HAP-1 (cell line): ENCODE results near the gene GAGE12D.
"Not testable (repeated sequence)": the region's sequence is repeated elsewhere in the genome, so short reads cannot be mapped to it uniquely, and the experiment has no call there.

Experiments
- DNase-seq, 2 experiments: peaks; one replicate each; pipeline ENCODE4 v3.0.0-alpha.2; 2016 to 2020; ENCODE audit warnings: low spot score in 2 of 2
- H3K27me3 ChIP-seq: fragments of 250-450 bp; sonication (Bioruptor Pico); 2 replicates; pipeline ENCODE4 v1.5.1; 2020; ENCODE audit warnings: low read depth, mild to moderate bottlenecking, moderate library complexity
- H3K36me3 ChIP-seq: fragments of 250-450 bp; sonication (Bioruptor Pico); replicated peaks from 2 replicates; pipeline ENCODE4 v1.5.1; 2020; ENCODE audit warnings: mild to moderate bottlenecking
- H3K4me1 ChIP-seq: fragments of 250-450 bp; sonication (Bioruptor Pico); 2 replicates; pipeline ENCODE4 v1.5.1; 2020; ENCODE audit warnings: mild to moderate bottlenecking
- H3K4me3 ChIP-seq: fragments of 250-450 bp; sonication (Bioruptor Pico); 2 replicates; pipeline ENCODE4 v1.5.1; 2020; ENCODE audit warnings: mild to moderate bottlenecking, moderate library complexity
- H3K9me3 ChIP-seq: fragments of 250-450 bp; sonication (Bioruptor Pico); 2 replicates; pipeline ENCODE4 v1.5.1; 2020; ENCODE audit warnings: mild to moderate bottlenecking, moderate library complexity
- in situ Hi-C: fragments of 300-500 bp; cut with MboI; formaldehyde crosslinking; loops from 3 replicates; pipeline ENCODE4 v1.14.3; 2020; ENCODE audit warnings: low sequenced_read_pairs, inconsistent platforms, mixed read lengths

Gene GAGE12D, protein sequence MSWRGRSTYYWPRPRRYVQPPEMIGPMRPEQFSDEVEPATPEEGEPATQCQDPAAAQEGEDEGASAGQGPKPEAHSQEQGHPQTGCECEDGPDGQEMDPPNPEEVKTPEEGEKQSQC

DNA sequence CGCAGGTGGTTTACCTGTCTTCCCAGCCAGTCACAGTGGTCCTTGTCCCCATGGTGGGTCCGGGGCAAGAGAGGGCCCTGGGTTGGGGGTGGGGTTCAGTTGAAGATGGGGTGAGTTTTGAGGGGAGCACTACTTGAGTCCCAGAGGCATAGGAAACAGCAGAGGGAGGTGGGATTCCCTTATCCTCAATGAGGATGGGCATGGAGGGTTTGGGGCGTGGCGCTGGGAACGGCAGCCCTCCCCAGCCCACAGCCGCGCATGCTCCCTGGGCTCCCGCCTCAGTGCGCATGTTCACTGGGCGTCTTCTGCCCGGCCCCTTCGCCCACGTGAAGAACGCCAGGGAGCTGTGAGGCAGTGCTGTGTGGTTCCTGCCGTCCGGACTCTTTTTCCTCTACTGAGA is at the start of gene GAGE12D:
GAGE12D (plus strand) TSS at position 301 of the 400 bp plus-strand sequence. CDS start 1,155 bp downstream, outside the sequence.
- in situ Hi-C loops, DNase-seq, H3K4me1 ChIP-seq, H3K27me3 ChIP-seq, H3K9me3 ChIP-seq, H3K36me3 ChIP-seq, H3K4me3 ChIP-seq: not testable (repeated sequence)

DNA sequence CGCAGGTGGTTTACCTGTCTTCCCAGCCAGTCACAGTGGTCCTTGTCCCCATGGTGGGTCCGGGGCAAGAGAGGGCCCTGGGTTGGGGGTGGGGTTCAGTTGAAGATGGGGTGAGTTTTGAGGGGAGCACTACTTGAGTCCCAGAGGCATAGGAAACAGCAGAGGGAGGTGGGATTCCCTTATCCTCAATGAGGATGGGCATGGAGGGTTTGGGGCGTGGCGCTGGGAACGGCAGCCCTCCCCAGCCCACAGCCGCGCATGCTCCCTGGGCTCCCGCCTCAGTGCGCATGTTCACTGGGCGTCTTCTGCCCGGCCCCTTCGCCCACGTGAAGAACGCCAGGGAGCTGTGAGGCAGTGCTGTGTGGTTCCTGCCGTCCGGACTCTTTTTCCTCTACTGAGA is 9.7 kb upstream of the GAGE12D start, which contains the start of gene GAGE12C:
GAGE12C (plus strand) TSS at position 301 of the 400 bp plus-strand sequence. CDS start 1,155 bp downstream, outside the sequence.
- H3K4me1 ChIP-seq, in situ Hi-C loops, H3K27me3 ChIP-seq, H3K36me3 ChIP-seq, H3K9me3 ChIP-seq, DNase-seq, H3K4me3 ChIP-seq: not testable (repeated sequence)

DNA sequence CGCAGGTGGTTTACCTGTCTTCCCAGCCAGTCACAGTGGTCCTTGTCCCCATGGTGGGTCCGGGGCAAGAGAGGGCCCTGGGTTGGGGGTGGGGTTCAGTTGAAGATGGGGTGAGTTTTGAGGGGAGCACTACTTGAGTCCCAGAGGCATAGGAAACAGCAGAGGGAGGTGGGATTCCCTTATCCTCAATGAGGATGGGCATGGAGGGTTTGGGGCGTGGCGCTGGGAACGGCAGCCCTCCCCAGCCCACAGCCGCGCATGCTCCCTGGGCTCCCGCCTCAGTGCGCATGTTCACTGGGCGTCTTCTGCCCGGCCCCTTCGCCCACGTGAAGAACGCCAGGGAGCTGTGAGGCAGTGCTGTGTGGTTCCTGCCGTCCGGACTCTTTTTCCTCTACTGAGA is 9.5 kb downstream of the GAGE12D start, which contains the start of gene GAGE12E:
GAGE12E (plus strand) TSS at position 301 of the 400 bp plus-strand sequence. CDS start 1,155 bp downstream, outside the sequence.
- H3K4me3 ChIP-seq, in situ Hi-C loops, H3K9me3 ChIP-seq, DNase-seq, H3K36me3 ChIP-seq, H3K27me3 ChIP-seq, H3K4me1 ChIP-seq: not testable (repeated sequence)

DNA sequence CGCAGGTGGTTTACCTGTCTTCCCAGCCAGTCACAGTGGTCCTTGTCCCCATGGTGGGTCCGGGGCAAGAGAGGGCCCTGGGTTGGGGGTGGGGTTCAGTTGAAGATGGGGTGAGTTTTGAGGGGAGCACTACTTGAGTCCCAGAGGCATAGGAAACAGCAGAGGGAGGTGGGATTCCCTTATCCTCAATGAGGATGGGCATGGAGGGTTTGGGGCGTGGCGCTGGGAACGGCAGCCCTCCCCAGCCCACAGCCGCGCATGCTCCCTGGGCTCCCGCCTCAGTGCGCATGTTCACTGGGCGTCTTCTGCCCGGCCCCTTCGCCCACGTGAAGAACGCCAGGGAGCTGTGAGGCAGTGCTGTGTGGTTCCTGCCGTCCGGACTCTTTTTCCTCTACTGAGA is 19.0 kb downstream of the GAGE12D start, which contains the start of gene GAGE12F:
GAGE12F (plus strand) TSS at position 301 of the 400 bp plus-strand sequence. CDS start 1,155 bp downstream, outside the sequence.
- H3K27me3 ChIP-seq, in situ Hi-C loops, H3K4me1 ChIP-seq, DNase-seq, H3K36me3 ChIP-seq, H3K9me3 ChIP-seq, H3K4me3 ChIP-seq: not testable (repeated sequence)

DNA sequence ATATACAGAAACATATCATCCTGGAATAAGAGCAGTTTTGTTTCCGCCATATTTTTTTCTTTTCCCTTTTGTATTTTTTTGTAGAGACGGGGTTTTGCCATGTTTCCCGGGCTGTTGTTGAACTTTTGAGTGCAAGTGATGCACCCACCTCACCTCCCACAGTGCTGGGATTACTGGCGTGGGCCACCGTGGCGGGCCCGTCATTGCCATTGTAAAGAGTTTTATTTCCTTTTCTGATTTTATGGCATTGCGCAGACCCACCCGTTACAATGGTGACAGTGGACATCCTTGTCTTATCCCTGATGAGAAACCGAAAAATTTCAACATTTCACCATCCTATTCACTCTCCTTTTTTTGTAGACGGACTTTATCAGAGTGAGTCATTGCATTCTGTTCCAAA is 27.2 kb downstream of the GAGE12D start:
- H3K4me3 ChIP-seq, H3K4me1 ChIP-seq, in situ Hi-C loops, H3K36me3 ChIP-seq, H3K9me3 ChIP-seq, H3K27me3 ChIP-seq: not testable (repeated sequence)
- DNase-seq: peak in 1 of 2 experiments; percentile 4

DNA sequence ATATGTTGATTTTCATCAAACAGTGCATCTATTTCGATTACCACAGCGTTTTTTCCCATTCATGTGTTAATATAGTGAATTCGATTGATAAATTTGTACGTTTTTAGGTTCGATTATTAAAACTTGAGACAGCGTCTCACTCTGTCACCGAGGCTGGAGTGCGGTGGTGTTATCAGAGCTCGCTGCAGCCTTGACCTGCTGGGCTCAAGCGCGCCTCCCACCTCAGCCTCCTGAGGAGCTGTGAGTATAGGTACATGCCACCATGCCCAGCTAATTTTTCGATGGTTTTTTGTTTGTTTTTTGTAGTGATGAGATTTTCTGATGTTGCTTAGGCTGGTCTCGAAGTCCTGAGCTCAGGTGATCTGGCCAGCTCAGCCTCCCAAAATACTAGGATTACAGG is 27.6 kb downstream of the GAGE12D start:
- DNase-seq, H3K36me3 ChIP-seq, H3K27me3 ChIP-seq, in situ Hi-C loops, H3K4me3 ChIP-seq, H3K9me3 ChIP-seq, H3K4me1 ChIP-seq: not testable (repeated sequence)

DNA sequence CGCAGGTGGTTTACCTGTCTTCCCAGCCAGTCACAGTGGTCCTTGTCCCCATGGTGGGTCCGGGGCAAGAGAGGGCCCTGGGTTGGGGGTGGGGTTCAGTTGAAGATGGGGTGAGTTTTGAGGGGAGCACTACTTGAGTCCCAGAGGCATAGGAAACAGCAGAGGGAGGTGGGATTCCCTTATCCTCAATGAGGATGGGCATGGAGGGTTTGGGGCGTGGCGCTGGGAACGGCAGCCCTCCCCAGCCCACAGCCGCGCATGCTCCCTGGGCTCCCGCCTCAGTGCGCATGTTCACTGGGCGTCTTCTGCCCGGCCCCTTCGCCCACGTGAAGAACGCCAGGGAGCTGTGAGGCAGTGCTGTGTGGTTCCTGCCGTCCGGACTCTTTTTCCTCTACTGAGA is 28.6 kb downstream of the GAGE12D start, which contains the start of gene GAGE12G:
GAGE12G (plus strand) TSS at position 301 of the 400 bp plus-strand sequence. CDS start 1,155 bp downstream, outside the sequence.
- in situ Hi-C loops: not testable (repeated sequence)

DNA sequence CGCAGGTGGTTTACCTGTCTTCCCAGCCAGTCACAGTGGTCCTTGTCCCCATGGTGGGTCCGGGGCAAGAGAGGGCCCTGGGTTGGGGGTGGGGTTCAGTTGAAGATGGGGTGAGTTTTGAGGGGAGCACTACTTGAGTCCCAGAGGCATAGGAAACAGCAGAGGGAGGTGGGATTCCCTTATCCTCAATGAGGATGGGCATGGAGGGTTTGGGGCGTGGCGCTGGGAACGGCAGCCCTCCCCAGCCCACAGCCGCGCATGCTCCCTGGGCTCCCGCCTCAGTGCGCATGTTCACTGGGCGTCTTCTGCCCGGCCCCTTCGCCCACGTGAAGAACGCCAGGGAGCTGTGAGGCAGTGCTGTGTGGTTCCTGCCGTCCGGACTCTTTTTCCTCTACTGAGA is 38.1 kb downstream of the GAGE12D start, which contains the start of gene GAGE12H:
GAGE12H (plus strand) TSS at position 301 of the 400 bp plus-strand sequence. CDS start 1,155 bp downstream, outside the sequence.
- in situ Hi-C loops, H3K4me3 ChIP-seq, H3K27me3 ChIP-seq, H3K36me3 ChIP-seq, DNase-seq, H3K4me1 ChIP-seq, H3K9me3 ChIP-seq: not testable (repeated sequence)

More for the DNA sequence above, 28.6 kb downstream of the GAGE12D start, which contains the start of gene GAGE12G:
- not testable (repeated sequence) for DNase-seq, H3K4me3 ChIP-seq, H3K36me3 ChIP-seq, H3K4me1 ChIP-seq, H3K27me3 ChIP-seq, H3K9me3 ChIP-seq

DNA sequence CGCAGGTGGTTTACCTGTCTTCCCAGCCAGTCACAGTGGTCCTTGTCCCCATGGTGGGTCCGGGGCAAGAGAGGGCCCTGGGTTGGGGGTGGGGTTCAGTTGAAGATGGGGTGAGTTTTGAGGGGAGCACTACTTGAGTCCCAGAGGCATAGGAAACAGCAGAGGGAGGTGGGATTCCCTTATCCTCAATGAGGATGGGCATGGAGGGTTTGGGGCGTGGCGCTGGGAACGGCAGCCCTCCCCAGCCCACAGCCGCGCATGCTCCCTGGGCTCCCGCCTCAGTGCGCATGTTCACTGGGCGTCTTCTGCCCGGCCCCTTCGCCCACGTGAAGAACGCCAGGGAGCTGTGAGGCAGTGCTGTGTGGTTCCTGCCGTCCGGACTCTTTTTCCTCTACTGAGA is 47.7 kb downstream of the GAGE12D start, which contains the start of gene GAGE2A:
GAGE2A (plus strand) TSS at position 301 of the 400 bp plus-strand sequence. CDS start 1,155 bp downstream, outside the sequence.
- in situ Hi-C loops, DNase-seq, H3K4me1 ChIP-seq, H3K36me3 ChIP-seq, H3K9me3 ChIP-seq, H3K4me3 ChIP-seq, H3K27me3 ChIP-seq: not testable (repeated sequence)

DNA sequence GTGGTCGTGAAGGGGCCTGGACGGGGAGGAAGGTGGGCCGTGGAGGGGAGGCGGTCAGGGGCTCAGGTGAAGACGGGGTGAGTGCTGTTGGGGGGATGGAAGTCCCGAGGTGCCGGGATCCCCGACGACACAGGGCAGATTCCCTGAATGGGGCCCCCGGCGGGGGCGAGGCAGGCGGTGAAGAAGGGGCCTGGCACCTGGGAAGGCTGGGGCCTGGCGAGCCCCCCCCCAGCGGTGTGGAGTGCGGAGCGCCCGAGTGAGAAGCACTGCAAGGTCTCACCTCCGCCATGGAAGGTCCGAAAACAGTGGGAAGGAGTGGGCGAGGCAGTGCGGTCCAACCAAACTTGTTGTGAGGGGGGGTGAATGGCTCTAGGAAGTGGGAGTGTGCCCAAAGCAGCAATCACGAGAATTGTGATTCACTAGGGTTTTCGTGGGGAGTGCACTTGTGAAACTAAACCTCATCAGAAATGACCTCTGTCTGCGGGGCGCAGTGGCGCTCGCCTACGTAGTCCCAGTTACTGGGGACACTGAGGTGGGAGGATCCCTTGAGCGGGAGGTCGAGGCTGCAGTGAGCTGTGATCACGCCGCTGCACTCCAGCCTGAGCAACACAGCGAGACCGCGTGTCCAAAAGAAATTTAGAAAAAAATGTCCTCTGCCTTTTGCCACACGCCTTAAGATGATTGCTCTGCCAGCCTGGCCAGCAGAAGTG is 48.4 kb downstream of the GAGE12D start:
- H3K36me3 ChIP-seq, H3K4me1 ChIP-seq, H3K4me3 ChIP-seq, in situ Hi-C loops, H3K9me3 ChIP-seq, H3K27me3 ChIP-seq: not testable (repeated sequence)
- DNase-seq: peak in 1 of 2 experiments; percentile 7

DNA sequence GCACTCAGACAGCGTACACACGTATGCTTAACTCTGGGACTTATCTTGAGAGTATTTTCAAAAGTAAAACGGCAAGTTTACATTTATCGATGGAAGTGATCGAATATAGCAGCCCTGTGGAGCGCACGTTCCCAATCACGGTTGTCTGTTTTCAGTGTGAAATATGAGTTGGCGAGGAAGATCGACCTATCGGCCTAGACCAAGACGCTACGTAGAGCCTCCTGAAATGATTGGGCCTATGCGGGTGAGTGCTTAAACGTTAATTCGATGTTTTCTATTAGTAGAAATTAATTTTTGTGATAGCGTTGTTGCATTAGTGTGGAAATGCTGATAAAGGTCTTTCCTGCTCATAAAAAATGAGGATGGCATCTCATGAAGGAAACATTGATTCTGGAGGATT is 49.0 kb downstream of the GAGE12D start:
- DNase-seq, H3K27me3 ChIP-seq, H3K4me3 ChIP-seq, in situ Hi-C loops, H3K36me3 ChIP-seq, H3K9me3 ChIP-seq, H3K4me1 ChIP-seq: not testable (repeated sequence)
